ENCODE data around the gene EEA1.
"Not testable (repeated sequence)": the region's sequence is repeated elsewhere in the genome, so short reads cannot be mapped to it uniquely, and the experiment has no call there.

Gene EEA1

GRCh38 chr12:92796650-92797049 lies 132.4 kb downstream of the EEA1 start:
- no peak for DNase-seq (ENCODE audit: low read depth)

GRCh38 chr12:92794814-92795213 lies 134.3 kb downstream of the EEA1 start:
- DNase-seq (ENCODE audit: low read depth): no peak

- DNase-seq (ENCODE audit: low read depth): not testable (repeated sequence)
Measured at GRCh38 chr12:92794356-92794755, 134.7 kb downstream of the EEA1 start.

DNA sequence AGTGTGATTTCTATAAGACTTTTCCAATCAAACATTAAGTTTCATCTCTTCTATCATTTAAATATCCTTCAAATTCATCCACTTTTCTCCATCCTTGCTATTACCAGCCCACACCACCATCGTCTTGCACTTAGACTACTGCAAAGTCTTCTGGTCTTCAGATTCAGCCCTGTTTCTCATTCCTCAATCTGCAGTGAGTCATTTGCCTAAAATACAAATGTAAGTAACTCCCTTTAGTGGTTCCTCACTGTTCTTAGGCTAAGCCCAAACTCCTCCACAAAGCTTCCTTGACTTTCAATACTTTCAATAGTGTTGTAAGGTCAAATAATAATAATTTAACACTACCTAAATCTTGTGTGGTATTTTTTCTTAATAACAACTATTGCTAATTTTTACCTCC lies 143.1 kb downstream of the EEA1 start:
- no peak for DNase-seq (ENCODE audit: low read depth)

DNA sequence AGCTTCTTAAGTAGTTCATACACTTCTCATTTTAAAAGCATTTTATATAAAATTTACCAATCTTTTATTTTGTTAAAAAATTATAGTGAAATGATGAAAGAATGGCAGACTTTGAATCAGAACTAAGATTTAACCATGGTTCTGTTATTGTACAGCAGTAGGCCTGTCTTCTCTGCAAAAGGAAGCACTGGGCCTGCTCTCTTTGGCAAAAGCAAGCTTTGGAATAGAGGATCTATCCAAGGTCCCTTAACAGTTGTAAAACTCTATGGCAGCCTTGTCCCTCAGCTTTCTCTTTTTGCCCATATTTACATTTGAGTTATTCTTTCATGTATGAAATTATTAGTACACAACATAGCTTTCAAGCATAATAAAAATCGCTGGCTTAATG lies 143.5 kb downstream of the EEA1 start:
- DNase-seq (ENCODE audit: low read depth): no peak

GRCh38 chr12:92784797-92785562 lies 144.1 kb downstream of the EEA1 start:
- DNase-seq (ENCODE audit: low read depth): peak; percentile 42

GRCh38 chr12:92784356-92784755 lies 144.7 kb downstream of the EEA1 start:
- no peak for DNase-seq (ENCODE audit: low read depth)

DNA sequence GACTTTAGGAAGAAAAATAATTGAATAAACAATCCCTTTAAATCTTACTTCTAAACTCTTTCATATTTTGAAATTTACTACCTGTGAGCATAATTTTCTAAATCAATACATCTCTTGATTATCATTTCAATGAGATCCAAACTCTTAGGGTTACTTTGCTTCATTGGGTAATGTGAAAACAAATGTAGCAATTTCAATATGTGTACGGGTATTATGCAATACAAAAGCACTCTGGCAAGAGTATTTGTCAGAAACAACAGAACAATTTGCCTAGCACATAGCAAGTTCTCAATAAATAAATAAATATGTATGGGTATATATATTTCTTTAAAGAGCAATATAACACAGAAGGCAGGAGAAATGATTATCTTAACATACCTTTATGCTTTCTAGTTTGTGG lies 149.2 kb downstream of the EEA1 start:
- DNase-seq (ENCODE audit: low read depth): no peak

GRCh38 chr12:92778525-92778924 lies 150.6 kb downstream of the EEA1 start:
- DNase-seq (ENCODE audit: low read depth): no peak

DNA sequence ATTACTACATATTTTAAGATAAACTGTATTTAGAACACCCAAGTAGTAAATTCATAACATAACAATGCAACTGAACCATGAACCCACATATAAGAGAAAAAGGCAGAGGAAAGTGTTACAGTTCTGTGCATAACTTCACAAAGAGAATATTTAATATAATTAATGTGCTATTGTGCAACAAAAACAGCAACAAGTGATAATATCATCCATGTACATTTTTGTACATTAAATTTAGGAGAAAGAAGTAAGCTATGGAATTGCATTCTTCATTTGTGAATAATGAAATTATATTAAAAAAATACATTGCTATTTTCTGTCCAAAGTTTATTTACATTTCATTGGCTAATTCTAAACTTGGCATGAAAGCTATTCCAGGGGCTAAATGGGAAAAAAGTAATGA lies 153.7 kb downstream of the EEA1 start:
- DNase-seq (ENCODE audit: low read depth): no peak

- no peak for DNase-seq (ENCODE audit: low read depth)
Measured at GRCh38 chr12:92771001-92771400, 158.1 kb downstream of the EEA1 start.

- no peak for DNase-seq (ENCODE audit: low read depth)
Measured at GRCh38 chr12:92769124-92769901, 159.8 kb downstream of the EEA1 start.

- no peak for DNase-seq (ENCODE audit: low read depth)
Measured at GRCh38 chr12:92765871-92766270, 163.2 kb downstream of the EEA1 start.

GRCh38 chr12:92764831-92765230 lies 164.3 kb downstream of the EEA1 start:
- no peak for DNase-seq (ENCODE audit: low read depth)

- no peak for DNase-seq (ENCODE audit: low read depth)
Measured at GRCh38 chr12:92762773-92763172, 166.3 kb downstream of the EEA1 start.

GRCh38 chr12:92759634-92760268 lies 169.3 kb downstream of the EEA1 start:
- DNase-seq (ENCODE audit: low read depth): peak; percentile 85

GRCh38 chr12:92757597-92758121 lies 171.4 kb downstream of the EEA1 start:
- no peak for DNase-seq (ENCODE audit: low read depth)

DNA sequence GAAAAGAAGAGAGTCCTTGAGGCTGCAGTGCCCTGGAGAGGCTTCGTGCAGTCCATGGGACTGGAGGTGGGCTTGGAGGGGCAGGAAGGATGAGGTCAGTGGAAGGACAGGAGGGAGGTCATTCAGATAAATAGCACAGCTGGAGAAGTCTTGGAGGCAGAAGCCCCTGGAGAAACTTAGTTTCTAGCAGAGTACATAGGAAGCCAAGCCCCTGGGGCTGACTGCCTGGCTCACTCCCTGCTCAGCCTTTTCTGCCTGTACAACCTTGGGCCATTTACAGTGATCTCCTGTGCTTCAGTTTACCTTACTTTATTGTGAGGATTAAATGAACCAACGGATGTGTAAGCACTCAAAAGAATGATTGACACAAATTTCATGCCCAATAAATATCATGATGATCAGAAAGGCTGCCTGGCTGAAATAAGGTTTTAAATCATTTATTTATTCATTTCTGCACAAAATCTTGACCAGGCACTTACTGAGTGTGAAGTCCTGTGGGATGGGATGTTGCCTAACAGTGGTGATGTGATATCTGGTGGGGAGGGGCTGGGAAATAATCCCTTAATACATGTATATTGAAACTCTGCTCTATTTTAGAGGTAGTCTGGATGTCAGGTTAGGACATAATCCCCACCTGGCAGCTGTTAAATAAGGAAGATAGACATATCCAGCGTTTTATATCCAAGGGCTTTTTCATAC lies 172.0 kb downstream of the EEA1 start:
- DNase-seq (ENCODE audit: low read depth): no peak

- no peak for DNase-seq (ENCODE audit: low read depth)
Measured at GRCh38 chr12:92753976-92754885, 174.9 kb downstream of the EEA1 start.

GRCh38 chr12:92749691-92750090 lies 179.4 kb downstream of the EEA1 start:
- DNase-seq (ENCODE audit: low read depth): not testable (repeated sequence)

- no peak for DNase-seq (ENCODE audit: low read depth)
Measured at GRCh38 chr12:92747151-92747550, 181.9 kb downstream of the EEA1 start.

Measured in HS-27A (cell line).